GM12872 (cell line): ENCODE measurements around the gene SELENOK.

Source experiments
- CTCF ChIP-seq: IDR thresholded peaks from 3 replicates; pipeline ENCODE4 v1.5.1; 2011; ENCODE audit warnings: low read depth, mild to moderate bottlenecking, low read length, moderate library complexity; ENCODE audit not compliant: insufficient read depth

The SELENOK gene

GRCh38 chr3:53899750-53900149 is 8.1 kb upstream of the SELENOK start:
- no peak for TF ChIP-seq CTCF

GRCh38 chr3:53892286-53892637 is 603 bp upstream of the SELENOK start:
- no peak for TF ChIP-seq CTCF

GRCh38 chr3:53890726-53891475 is 758 bp downstream of the SELENOK start:
- TF ChIP-seq CTCF: no peak

GRCh38 chr3:53888232-53888631 is 3.4 kb downstream of the SELENOK start:
- no peak for TF ChIP-seq CTCF

GRCh38 chr3:53887446-53887845 is 4.2 kb downstream of the SELENOK start:
- no peak for TF ChIP-seq CTCF

- TF ChIP-seq CTCF: no peak
These were observed 6.4 kb downstream of the SELENOK start for GRCh38 chr3:53885239-53885638.

GRCh38 chr3:53884623-53885022 is 7.0 kb downstream of the SELENOK start:
- no peak for TF ChIP-seq CTCF
